NCI-H2227 (cell line): ENCODE measurements around the gene YBEY.
A peak's percentile ranks its signal among the peaks of the same experiment; 100 is the strongest.
"Not testable (repeated sequence)": the region's sequence is repeated elsewhere in the genome, so short reads cannot be mapped to it uniquely, and the experiment has no call there.

ENCODE experiments used
- DNase-seq: peaks from one replicate; lab custom pipeline; 2025; ENCODE audit not compliant: unreplicated experiment; lab: John Stamatoyannopoulos, UW

YBEY gene

GRCh38 chr21:46299167-46299566, 13.0 kb downstream of the YBEY start:
- DNase-seq: no peak

GRCh38 chr21:46301759-46302158, 15.6 kb downstream of the YBEY start:
- DNase-seq: no peak

- no peak for DNase-seq
These were observed 18.3 kb downstream of the YBEY start for GRCh38 chr21:46304437-46304836.

- no peak for DNase-seq
These were observed 18.8 kb downstream of the YBEY start for GRCh38 chr21:46304955-46305354.

- DNase-seq: no peak
These were observed 21.5 kb downstream of the YBEY start for GRCh38 chr21:46307625-46308024.

DNA sequence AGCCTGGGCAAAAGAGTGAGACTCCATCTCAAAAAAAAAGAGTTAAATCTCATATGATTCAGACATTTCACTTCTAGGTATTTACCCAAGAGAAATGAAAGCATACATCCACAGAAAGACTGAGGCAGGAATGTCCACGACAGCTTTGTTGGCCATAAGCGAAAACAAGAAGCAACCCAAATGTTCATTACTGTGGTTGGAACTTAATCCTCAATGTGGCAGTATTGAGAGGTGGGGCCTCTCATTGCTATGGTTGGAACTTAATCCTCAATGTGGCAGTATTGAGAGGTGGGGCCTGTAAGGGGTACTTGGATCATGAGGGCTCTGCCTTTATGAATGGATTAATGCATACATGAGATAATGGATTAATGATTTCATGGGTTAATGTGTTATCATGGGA, 22.3 kb downstream of the YBEY start:
- no peak for DNase-seq

DNA sequence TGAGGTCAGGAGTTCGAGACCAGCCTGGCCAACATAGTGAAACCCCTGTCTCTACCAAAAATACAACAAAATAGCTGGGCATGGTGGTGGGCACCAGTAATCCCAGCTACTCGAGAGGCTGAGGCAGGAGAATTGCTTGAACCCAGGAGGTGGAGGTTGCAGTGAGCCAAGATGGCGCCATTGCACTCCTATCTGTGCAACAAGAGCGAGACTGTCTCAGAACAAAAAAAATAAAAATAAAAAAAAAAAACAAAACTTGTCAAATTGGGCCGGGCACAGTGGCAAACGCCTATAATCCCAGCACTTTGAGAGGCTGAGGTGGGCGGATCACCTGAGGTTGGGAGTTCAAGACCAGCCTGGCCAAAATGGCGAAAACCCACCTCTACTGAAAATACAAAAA, 24.1 kb downstream of the YBEY start:
- not testable (repeated sequence) for DNase-seq

DNA sequence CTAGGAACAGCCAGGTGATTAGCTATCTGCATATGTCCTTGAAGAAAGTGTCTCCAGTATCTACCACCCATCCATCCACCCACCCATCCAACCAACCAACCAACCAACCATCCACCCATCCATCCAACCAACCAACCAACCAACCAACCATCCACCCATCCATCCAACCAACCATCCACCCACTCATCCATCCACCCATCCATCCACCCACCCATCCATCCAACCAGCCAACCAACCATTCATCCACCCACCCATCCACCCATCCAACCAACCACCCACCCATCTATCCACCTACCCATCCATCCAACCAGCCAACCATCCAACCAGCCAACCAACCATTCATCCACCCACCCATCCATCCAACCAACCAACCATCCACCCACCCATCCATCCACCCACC, 25.4 kb downstream of the YBEY start:
- DNase-seq: no peak

DNA sequence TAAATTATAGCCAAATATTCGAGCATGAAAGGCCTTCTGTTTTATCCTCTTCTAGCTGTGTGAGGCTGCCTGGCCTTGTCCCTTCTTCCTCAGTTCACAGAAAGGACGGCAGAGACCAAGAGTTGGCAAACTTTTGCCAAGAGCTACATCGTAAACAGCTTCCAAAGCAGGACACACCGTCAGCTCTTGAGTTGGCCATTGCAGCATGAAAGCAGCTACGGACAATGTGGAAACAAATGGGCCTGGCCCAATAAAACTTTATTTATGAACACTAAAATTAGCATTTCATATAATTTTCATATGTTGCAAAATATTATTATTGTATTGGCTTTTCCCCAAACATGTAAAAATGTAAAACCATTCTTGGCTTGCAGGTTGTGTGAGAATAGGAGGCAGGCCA, 26.8 kb downstream of the YBEY start:
- no peak for DNase-seq

DNA sequence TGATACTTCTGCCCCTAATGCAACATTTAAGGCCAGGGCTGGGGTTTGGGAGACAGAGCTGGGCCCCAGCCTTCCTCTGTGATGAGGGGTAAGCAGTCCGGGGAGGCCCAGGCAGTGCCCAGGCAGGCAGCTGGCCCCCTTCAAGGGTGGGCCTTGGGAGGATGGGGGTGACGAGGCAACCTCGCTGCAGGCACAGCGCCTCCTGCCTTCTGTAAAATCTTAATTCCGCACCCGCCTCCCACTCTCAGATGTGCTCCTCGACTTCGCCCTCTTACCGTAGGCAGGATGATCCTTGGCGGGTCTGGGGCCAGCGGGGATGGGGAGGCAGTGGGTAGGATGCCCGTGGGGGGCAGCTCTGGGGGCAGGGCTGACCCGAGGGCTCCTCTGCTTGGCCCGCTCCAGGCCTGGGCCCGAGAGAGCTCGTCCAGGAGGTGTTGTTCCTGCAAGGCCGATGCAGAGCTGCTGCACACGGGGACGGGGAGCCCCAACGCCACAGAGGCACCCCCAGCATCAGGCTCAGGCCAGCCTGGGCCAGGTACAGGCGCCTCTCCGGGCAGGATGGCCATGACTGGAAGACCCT, 28.4 kb downstream of the YBEY start:
- DNase-seq: no peak

DNA sequence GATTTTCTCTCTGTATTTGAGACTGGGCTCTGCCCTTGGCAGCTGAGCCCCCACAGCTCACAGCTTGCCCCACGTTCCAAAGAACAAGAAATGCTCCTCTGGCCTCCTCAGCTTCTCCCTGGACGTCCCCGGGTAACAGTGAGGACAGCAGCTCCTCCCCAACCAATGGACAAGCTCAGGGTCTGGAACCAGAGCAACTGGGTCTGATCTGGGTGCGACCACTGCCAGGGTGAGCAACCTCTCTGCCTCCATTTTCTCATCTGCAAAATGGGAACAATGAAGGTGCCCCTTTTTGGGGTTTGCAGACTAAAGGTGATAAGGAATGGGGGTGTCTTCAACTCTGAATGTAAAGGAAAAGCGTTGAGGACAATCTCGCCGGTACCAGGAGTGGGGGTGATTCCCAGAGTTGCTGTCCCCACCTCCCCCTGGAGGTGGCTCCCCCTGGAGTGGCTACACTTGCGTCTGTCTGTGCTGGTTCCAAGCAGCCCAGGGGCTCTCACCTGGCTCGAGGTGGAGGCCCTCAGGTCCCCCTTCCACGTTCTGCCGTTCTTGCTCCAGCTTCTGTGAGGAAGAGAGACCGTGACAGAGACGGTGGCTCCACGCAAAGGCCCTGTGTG, 30.7 kb downstream of the YBEY start:
- no peak for DNase-seq

DNA sequence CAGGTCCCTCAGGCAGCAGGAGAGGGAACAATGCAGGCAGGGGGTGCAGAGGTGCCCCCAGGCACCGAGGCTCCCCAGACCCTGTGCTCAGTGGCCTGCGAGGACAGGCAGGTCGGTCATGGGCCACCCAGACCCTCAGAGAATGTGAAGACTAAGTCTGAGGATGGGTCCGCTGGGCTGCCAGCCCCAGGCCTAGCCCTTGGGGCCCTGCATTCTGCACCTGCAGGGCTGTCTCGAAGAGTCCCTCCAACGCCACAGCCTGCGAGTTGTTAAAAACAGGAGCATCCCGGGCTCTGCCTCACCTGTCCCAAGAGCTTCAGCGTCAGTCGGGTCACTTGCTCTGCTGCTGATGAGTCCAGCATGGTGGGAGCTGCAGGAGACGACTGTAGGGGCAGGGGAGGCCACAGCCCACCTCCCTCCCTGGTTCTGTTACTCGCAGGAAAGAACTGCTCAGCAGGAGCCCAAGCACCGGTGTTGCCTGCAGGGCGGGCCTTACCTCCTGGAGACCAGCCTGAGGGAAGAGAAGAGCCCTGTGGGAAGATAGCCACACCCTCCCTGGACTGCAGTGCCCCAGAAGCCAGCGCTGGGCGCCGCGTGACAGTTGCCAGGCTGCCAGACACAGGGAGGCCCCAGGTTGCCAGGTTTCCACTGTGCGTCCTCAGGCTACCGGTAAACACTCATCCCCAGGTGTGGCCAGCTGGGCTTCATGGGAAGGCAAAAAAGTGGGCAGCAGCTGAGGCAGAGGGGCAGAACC, 31.7 kb downstream of the YBEY start:
- DNase-seq: no peak

DNA sequence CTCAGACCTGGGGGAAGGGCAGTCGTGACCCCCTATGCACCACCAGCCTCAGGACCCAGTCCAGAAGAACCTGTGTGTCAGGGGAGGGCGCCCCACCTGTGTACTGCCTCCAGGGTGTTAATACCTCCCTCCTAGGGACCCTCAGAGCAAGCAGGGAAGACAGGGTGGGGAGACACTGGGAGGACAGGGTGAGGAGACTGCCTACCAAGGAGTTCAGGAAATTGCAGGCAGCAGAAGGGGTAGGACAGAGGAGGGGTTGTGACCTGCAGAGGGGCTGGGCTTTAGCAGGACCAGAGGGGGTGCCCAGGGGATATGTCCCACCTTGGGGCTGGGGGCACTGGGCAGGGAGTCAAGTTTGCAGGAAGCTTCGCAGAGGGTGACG, 32.3 kb downstream of the YBEY start:
- DNase-seq: no peak

DNA sequence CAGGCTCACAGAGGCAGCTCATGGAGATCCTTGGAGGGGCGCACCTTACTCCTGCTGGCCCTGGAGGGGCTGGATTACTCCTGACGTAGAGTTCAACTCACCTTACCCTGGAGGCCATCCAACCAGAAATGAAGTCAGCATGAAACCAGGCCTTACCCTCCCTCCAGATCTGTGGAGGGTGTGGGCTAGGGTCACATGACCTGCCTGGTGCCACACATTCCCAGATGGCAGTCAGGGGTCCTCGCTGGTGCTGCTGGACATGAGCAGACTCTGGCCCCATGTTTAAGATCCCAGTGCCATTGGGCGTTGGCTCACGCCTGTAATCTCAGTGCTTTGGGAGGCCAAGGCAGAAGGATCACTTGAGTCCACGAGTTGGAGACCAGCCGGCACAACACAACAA, 33.0 kb downstream of the YBEY start:
- DNase-seq: no peak

- no peak for DNase-seq
These were observed 34.2 kb downstream of the YBEY start for GRCh38 chr21:46320331-46320801.

GRCh38 chr21:46322351-46323226, 36.4 kb downstream of the YBEY start:
- peak; percentile 33 for DNase-seq

- peak; percentile 40 for DNase-seq
These were observed 37.1 kb downstream of the YBEY start for GRCh38 chr21:46323227-46323709.

- DNase-seq: peak; percentile 99
These were observed 37.7 kb downstream of the YBEY start, which contains the start of the genes C21orf58 and PCNT for GRCh38 chr21:46323710-46324389. Gene C21orf58, minus strand, starts transcription at chr21:46323870. Its CDS starts 1,132 bp downstream, at chr21:46322738. Gene PCNT, plus strand, starts transcription at chr21:46324156. Its CDS starts 73 bp downstream, at chr21:46324229.

DNA sequence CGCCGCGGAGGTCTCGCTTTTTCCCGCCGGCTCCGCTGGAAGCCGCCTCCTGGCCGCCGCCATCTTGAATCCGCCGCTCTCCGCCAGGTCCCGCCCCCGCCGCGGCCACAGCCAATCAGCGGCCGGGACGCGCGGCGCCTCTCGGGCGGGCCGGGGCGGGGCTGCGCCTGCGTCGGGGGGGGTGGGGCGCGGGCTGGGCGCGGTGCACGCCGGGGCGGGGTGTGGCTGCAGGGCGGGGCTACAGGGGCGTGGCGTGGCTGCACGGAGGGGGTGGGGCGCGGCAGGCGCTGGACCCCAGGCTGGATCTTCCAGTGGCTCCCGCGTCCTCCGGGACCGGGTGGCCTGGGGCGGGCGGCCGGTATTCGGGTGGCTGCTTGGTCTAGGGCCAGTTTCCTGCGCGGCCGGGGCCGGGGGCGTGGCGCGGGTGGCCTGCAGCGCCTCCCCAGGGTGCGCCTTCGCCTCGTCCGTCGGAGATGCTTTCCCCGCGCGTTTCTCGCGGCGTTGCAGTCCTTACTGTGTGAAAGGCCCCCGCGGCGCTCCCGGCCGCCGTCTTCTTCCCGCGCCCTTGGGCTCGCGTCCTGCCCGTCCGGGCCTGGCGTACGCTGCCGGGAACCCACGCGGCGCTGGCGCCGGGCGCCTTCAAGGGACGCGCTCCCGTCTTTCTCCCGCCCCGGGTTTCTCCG, 38.4 kb downstream of the YBEY start:
- peak; percentile 90 for DNase-seq
